Nephron progenitor cell (in vitro differentiated cells): ENCODE data around the gene PTMS.
"Not testable (repeated sequence)": the region's sequence is repeated elsewhere in the genome, so short reads cannot be mapped to it uniquely, and the experiment has no call there.

ENCODE experiments used
- DNase-seq: peaks from one replicate; pipeline ENCODE4 v3.0.0; 2021
- H3K27ac Mint-ChIP-seq: 2 replicates; pipeline ENCODE4 v1.8.0; 2021; ENCODE audit warnings: mild to moderate bottlenecking, moderate library complexity, mixed read lengths
- H3K27me3 Mint-ChIP-seq: 2 replicates; pipeline ENCODE4 v1.8.0; 2021; ENCODE audit warnings: mild to moderate bottlenecking, low read depth, mixed read lengths; ENCODE audit not compliant: poor library complexity
- H3K36me3 Mint-ChIP-seq: 2 replicates; pipeline ENCODE4 v1.8.0; 2021; ENCODE audit warnings: low read depth, mixed read lengths
- H3K4me1 Mint-ChIP-seq: 2 replicates; pipeline ENCODE4 v1.8.0; 2021; ENCODE audit warnings: mixed read lengths
- H3K4me3 Mint-ChIP-seq: 2 replicates; pipeline ENCODE4 v1.8.0; 2021; ENCODE audit warnings: mild to moderate bottlenecking, moderate library complexity, mixed read lengths
- H3K9me3 Mint-ChIP-seq: 2 replicates; pipeline ENCODE4 v1.8.0; 2021; ENCODE audit warnings: mild to moderate bottlenecking, moderate library complexity, mixed read lengths
- CTCF ChIP-seq: fragments of 200-600 bp; sonication (generic); IDR thresholded peaks from 2 replicates; pipeline ENCODE4 v1.5.0; 2021; ENCODE audit warnings: antibody characterized with exemption

The PTMS gene

GRCh38 chr12:6736754-6737153 lies 29.4 kb upstream of the PTMS start:
- Mint-ChIP-seq H3K27ac (no peak overlapping the region), H3K36me3 (peaks cover 8% of the 10 kb centered on the region)
- TF ChIP-seq CTCF: no peak

GRCh38 chr12:6742080-6742479 lies 24.1 kb upstream of the PTMS start:
- H3K4me1 Mint-ChIP-seq: peaks cover 42% of the 10 kb centered on the region
- not testable (repeated sequence) for H3K36me3 Mint-ChIP-seq, H3K4me3 Mint-ChIP-seq, DNase-seq, H3K27me3 Mint-ChIP-seq, H3K9me3 Mint-ChIP-seq
- peak overlapping the region; percentile 97 for H3K27ac Mint-ChIP-seq

More at GRCh38 chr12:6736754-6737153, 29.4 kb upstream of the PTMS start:
- H3K4me3 Mint-ChIP-seq: no peak overlapping the region
- no peaks in the 10 kb centered on the region for H3K27me3 Mint-ChIP-seq
- no peak for DNase-seq
- no peaks in the 10 kb centered on the region for H3K9me3 Mint-ChIP-seq
- H3K4me1 Mint-ChIP-seq: peaks cover 26% of the 10 kb centered on the region

GRCh38 chr12:6742834-6743233 lies 23.3 kb upstream of the PTMS start:
- no peak for TF ChIP-seq CTCF
- H3K27ac Mint-ChIP-seq: no peak overlapping the region
- H3K4me3 Mint-ChIP-seq: no peak overlapping the region
- DNase-seq: no peak
- H3K4me1 Mint-ChIP-seq: peaks cover 46% of the 10 kb centered on the region
- H3K9me3 Mint-ChIP-seq: no peaks in the 10 kb centered on the region
- peaks cover 16% of the 10 kb centered on the region for H3K36me3 Mint-ChIP-seq
- no peaks in the 10 kb centered on the region for H3K27me3 Mint-ChIP-seq

- H3K9me3 Mint-ChIP-seq: not testable (repeated sequence)
Observed at GRCh38 chr12:6743300-6743699, 22.9 kb upstream of the PTMS start.

GRCh38 chr12:6745741-6746525 lies 20.2 kb upstream of the PTMS start:
- peaks cover 52% of the 10 kb centered on the region for H3K4me1 Mint-ChIP-seq
- peaks cover 2% of the 10 kb centered on the region for H3K27me3 Mint-ChIP-seq
- H3K36me3 Mint-ChIP-seq: peaks cover 44% of the 10 kb centered on the region
- peak overlapping the region; percentile 72 for H3K27ac Mint-ChIP-seq
- no peak for TF ChIP-seq CTCF
- no peaks in the 10 kb centered on the region for H3K9me3 Mint-ChIP-seq
- DNase-seq: no peak
- H3K4me3 Mint-ChIP-seq: no peak overlapping the region

More at GRCh38 chr12:6743300-6743699, 22.9 kb upstream of the PTMS start:
- Mint-ChIP-seq H3K36me3 (peaks cover 20% of the 10 kb centered on the region), H3K4me1 (peaks cover 49% of the 10 kb centered on the region), H3K27ac (peak overlapping the region; percentile 18)
- DNase-seq, H3K27me3 Mint-ChIP-seq, H3K4me3 Mint-ChIP-seq: not testable (repeated sequence)

- no peak for TF ChIP-seq CTCF
- H3K27me3 Mint-ChIP-seq: peaks cover 2% of the 10 kb centered on the region
- H3K9me3 Mint-ChIP-seq: no peaks in the 10 kb centered on the region
- no peak for DNase-seq
- H3K4me3 Mint-ChIP-seq: no peak overlapping the region
- H3K4me1 Mint-ChIP-seq: peaks cover 55% of the 10 kb centered on the region
- peak overlapping the region; percentile 83 for H3K27ac Mint-ChIP-seq
- H3K36me3 Mint-ChIP-seq: peaks cover 46% of the 10 kb centered on the region
Observed at GRCh38 chr12:6747216-6747615, 18.9 kb upstream of the PTMS start.

- no peak for DNase-seq
- Mint-ChIP-seq H3K27ac (peak overlapping the region; percentile 10), H3K4me3 (no peak overlapping the region), H3K9me3 (no peaks in the 10 kb centered on the region), H3K27me3 (peaks cover 5% of the 10 kb centered on the region), H3K36me3 (peaks cover 46% of the 10 kb centered on the region), H3K4me1 (peaks cover 48% of the 10 kb centered on the region)
- no peak for TF ChIP-seq CTCF
Observed at GRCh38 chr12:6748761-6749160, 17.4 kb upstream of the PTMS start.
